Large intestine (tissue), 3 donors: ENCODE measurements around the gene FTO. TPM values are rescaled to one million over a fixed set of nuclear protein-coding genes. Genes with fewer than 3 reads are reported as not detected.

ENCODE experiments used
- DNase-seq, 2 donors: peaks; one replicate each; pipeline versions ENCODE4 v3.0.0 to v3.0.0-alpha.2; 2013
- H3K27ac ChIP-seq: one replicate; pipeline ENCODE4 v1.5.1; 2013; ENCODE audit warnings: low read length
- H3K27me3 ChIP-seq: 2 replicates; pipeline ENCODE4 v1.6.1; 2013; ENCODE audit warnings: low read length; ENCODE audit not compliant: control insufficient read depth, insufficient read depth
- H3K36me3 ChIP-seq: 2 replicates; pipeline ENCODE4 v1.6.1; 2013; ENCODE audit warnings: low read length; ENCODE audit not compliant: control insufficient read depth, insufficient read depth
- H3K4me1 ChIP-seq: one replicate; pipeline ENCODE4 v1.6.1; 2013; ENCODE audit warnings: low read length; ENCODE audit not compliant: control insufficient read depth, insufficient read depth
- H3K4me3 ChIP-seq: one replicate; pipeline ENCODE4 v1.5.1; 2013; ENCODE audit warnings: low read length
- H3K9me3 ChIP-seq: one replicate; pipeline ENCODE4 v1.6.1; 2013; ENCODE audit warnings: mild to moderate bottlenecking, low read depth, low read length, moderate library complexity; ENCODE audit not compliant: control insufficient read depth
- WGBS: methylation state at CpG from one replicate; pipeline ENCODE4 v1.1.5; 2013; ENCODE audit warnings: low lambda C conversion rate; ENCODE audit not compliant: insufficient coverage; 5-methylcytosine and 5-hydroxymethylcytosine counted together
- polyA plus RNA-seq: library from polyadenylated mRNA; unstranded; fragments of 120-200 nt; gene quantifications from one replicate; pipeline ENCODE4 v1.2.1, GENCODE V29; 2013

Gene FTO
- polyA plus RNA-seq, 1 donor: 43.1 TPM

DNA sequence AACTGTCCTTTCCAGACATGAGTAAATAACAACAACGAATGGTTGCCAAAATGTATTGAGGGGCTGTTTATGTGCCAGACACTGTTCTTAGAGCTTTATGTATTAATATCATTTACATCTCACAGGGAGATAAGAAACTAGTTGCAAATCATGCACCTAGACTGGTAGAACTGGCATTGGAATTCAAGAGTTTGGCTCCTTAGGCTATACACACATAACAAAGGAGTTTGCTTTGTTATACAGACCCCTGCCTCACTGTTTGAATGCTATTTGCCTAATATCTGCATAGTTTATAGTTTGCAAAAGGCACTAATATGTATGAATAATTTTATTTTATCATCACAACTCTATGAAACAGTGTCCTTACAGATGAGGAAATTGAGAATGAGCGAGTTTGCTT is 100.0 kb downstream of the FTO start:
- Histone ChIP-seq H3K36me3 (no peaks in the 10 kb centered on the region), H3K9me3 (no peaks in the 10 kb centered on the region), H3K27ac (no peak overlapping the region), H3K4me1 (no peaks in the 10 kb centered on the region), H3K27me3 (no peaks in the 10 kb centered on the region), H3K4me3 (no peak overlapping the region)
- DNase-seq: no peak
- 100% methylated on average over 1 of the region's 2 CpGs for WGBS

DNA sequence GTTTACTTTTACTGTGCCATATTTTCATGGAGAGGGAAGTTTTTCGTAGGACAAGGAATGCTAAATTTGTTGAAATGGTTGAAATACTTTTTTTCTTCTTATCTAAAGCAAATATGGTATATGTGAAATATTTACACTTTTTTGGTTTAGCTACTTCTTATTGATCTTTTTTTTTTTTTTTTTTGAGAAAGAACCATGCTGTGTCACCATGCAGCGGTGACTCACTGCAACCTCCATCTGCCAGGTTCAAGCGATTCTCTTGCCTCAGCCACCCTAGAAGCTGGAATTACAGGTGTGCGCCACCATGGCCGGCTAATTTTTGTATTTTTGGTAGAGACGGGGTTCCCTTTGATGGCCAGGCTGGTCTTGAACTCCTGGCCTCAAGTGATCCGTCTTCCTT is 100.5 kb downstream of the FTO start:
- H3K4me3 ChIP-seq: no peak overlapping the region
- no peaks in the 10 kb centered on the region for H3K27me3 ChIP-seq
- DNase-seq: no peak
- no peak overlapping the region for H3K27ac ChIP-seq
- H3K36me3 ChIP-seq: no peaks in the 10 kb centered on the region
- H3K4me1 ChIP-seq: no peaks in the 10 kb centered on the region
- WGBS: 88% methylated on average over 1 of the region's 7 CpGs
- H3K9me3 ChIP-seq: no peaks in the 10 kb centered on the region

DNA sequence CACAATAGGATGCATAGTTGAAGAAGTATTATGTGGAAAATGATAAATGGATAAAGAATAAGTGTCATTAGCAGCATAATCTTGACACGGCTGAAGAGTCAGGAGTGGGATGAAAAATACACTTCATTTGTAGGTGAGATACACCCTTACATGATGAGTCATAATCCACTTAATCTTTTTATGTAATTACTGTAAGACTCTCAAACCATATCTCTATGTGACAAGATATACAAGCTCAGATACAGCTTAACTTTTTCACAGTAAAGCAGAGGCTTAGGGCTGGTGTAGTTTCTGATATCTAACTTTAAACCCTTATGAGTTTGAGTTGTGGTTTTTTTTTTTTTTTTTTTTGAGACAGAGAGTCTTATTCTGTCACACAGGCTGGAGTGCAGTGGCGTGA is 101.2 kb downstream of the FTO start:
- no peaks in the 10 kb centered on the region for H3K27me3 ChIP-seq
- H3K27ac ChIP-seq: no peak overlapping the region
- no peaks in the 10 kb centered on the region for H3K9me3 ChIP-seq
- WGBS: no CpG with 5 or more reads among the region's 2 CpGs
- no peaks in the 10 kb centered on the region for H3K4me1 ChIP-seq
- no peak for DNase-seq
- no peaks in the 10 kb centered on the region for H3K36me3 ChIP-seq
- H3K4me3 ChIP-seq: no peak overlapping the region

GRCh38 chr16:53805752-53806151 is 101.8 kb downstream of the FTO start:
- H3K4me3 ChIP-seq: no peak overlapping the region
- WGBS: no CpG with 5 or more reads among the region's 4 CpGs

DNA sequence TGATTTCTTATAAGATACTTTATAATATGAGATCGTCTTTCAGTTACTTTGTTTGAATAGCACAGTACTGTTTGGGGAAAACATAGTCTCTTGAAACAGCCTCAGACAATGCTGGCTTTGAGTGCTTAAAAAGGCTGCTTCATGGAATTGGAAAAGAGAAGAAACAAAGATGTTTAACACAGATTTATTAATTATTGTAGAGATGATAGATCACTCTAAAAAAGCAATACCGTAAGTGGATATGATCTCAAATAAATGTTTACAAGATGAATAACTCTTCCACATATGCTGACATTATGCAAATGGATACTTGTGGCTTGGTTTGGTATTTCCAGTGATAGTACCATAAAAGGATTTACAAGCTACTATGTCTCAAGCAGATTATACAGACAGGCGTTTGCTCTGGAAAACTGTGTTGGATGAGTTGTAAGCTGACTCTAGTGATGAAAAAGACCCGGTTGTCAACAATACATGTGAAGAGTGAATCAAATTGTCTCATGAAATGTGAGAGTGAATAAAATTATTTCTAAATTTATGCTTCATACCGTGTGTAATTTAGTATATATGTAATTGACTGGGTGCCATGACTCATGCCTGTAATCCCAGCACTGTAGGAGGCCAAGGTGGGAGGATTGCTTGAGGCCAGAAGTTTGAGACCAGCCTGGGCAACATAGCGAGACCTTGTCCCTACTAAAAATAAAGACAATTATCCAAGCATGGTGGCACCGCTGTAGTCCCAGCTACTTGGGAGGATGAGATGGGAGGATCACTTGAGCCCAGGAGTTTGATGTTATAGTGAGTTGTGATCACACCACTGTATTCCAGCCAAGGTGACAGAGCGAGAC is 105.4 kb downstream of the FTO start:
- no peak overlapping the region for H3K27ac ChIP-seq
- no peak for DNase-seq
- H3K36me3 ChIP-seq: peaks cover 12% of the 10 kb centered on the region
- H3K4me3 ChIP-seq: no peak overlapping the region
- no peaks in the 10 kb centered on the region for H3K27me3 ChIP-seq
- no peaks in the 10 kb centered on the region for H3K9me3 ChIP-seq
- 95% methylated on average over 3 of the region's 8 CpGs for WGBS
- H3K4me1 ChIP-seq: no peaks in the 10 kb centered on the region

More at GRCh38 chr16:53805752-53806151, 101.8 kb downstream of the FTO start:
- DNase-seq: no peak
- H3K36me3 ChIP-seq: peaks cover under 1% of the 10 kb centered on the region
- H3K27ac ChIP-seq: no peak overlapping the region
- no peaks in the 10 kb centered on the region for H3K4me1 ChIP-seq
- H3K9me3 ChIP-seq: no peaks in the 10 kb centered on the region
- H3K27me3 ChIP-seq: no peaks in the 10 kb centered on the region

- no CpG with 5 or more reads among the region's 2 CpGs for WGBS
- no peak for DNase-seq
- H3K27ac ChIP-seq: no peak overlapping the region
- H3K4me3 ChIP-seq: no peak overlapping the region
- no peaks in the 10 kb centered on the region for H3K9me3 ChIP-seq
- H3K36me3 ChIP-seq: peaks cover 12% of the 10 kb centered on the region
- no peaks in the 10 kb centered on the region for H3K27me3 ChIP-seq
- no peaks in the 10 kb centered on the region for H3K4me1 ChIP-seq
Measured at GRCh38 chr16:53812914-53813313, 109.0 kb downstream of the FTO start.

DNA sequence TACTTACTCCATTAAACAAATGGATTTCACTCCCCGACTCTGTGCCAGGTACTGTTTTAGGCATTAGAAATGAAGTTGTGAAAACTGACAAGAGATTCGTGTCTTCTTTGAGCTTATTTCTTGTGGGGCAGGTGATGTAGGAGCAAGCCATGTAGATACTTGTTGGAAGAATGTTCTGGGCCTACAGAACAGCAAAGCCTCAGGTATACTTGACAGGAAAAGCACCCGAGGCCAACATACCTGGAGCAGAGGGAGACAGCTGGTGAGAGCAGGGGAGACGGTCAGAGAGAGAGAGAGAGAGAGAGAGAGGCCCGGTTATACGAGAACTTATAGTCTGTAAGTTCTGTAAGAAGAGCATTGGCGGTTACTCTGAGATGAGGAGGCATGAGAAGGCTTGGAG is 110.8 kb downstream of the FTO start:
- Histone ChIP-seq H3K4me3 (no peak overlapping the region), H3K27ac (no peak overlapping the region), H3K27me3 (no peaks in the 10 kb centered on the region), H3K9me3 (no peaks in the 10 kb centered on the region), H3K4me1 (no peaks in the 10 kb centered on the region), H3K36me3 (peaks cover 12% of the 10 kb centered on the region)
- DNase-seq: no peak
- WGBS: no CpG with 5 or more reads among the region's 7 CpGs

DNA sequence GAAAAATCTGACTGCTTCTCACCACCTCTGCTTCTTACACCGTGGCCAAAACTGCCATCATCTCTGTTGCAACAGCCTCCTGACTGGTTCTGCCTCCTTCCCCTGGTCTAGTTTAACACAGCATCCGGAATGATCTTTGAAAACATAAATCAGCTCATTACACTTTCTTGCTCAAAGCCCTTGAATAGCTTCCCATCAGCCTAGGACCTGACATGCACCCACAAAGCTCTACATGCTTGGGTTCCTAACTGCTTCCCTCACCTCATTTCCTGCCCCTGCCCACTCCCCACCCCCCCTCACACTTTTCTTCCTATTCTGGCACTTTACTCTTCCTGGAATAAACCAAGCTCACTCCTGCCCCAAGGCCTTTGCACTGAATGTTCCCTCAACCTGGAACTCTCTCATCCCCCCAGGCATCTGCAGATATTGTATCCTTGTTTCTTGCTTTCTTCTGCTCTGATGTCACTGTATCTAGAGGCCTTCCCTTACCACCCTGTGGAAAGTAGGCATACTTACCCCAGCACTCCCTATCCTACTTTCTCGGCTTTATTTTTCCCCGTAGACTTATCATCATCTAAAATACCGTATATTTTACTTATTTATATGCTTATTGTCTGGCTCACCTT is 112.4 kb downstream of the FTO start:
- 95% methylated on average over 3 of the region's 5 CpGs for whole genome bisulfite sequencing
- Histone ChIP-seq H3K27me3 (no peaks in the 10 kb centered on the region), H3K4me1 (no peaks in the 10 kb centered on the region), H3K9me3 (no peaks in the 10 kb centered on the region), H3K4me3 (no peak overlapping the region), H3K36me3 (peaks cover 7% of the 10 kb centered on the region), H3K27ac (no peak overlapping the region)
- DNase-seq: no peak

- H3K36me3 ChIP-seq: no peaks in the 10 kb centered on the region
- no peak overlapping the region for H3K4me3 ChIP-seq
- no CpG with 5 or more reads among the region's 5 CpGs for WGBS
- DNase-seq: no peak
- H3K4me1 ChIP-seq: no peaks in the 10 kb centered on the region
- H3K27ac ChIP-seq: no peak overlapping the region
- no peaks in the 10 kb centered on the region for H3K27me3 ChIP-seq
- H3K9me3 ChIP-seq: no peaks in the 10 kb centered on the region
Measured at GRCh38 chr16:53817117-53817755, 113.3 kb downstream of the FTO start.

- Histone ChIP-seq H3K36me3 (no peaks in the 10 kb centered on the region), H3K9me3 (no peaks in the 10 kb centered on the region), H3K27me3 (no peaks in the 10 kb centered on the region), H3K4me1 (no peaks in the 10 kb centered on the region), H3K27ac (no peak overlapping the region), H3K4me3 (no peak overlapping the region)
- DNase-seq: no peak
- whole genome bisulfite sequencing: no CpG with 5 or more reads among the region's 1 CpG
Measured at GRCh38 chr16:53817812-53818550, 114.0 kb downstream of the FTO start.
